HG03039 (cell line): ENCODE measurements around the gene KRT39.

Experiments used
- ATAC-seq: cut with Tn5 transposase; IDR thresholded peaks from one replicate; pipeline ENCODE4 v1.9.1; 2021; ENCODE audit warnings: mild to moderate bottlenecking, moderate library complexity; ENCODE audit not compliant: unreplicated experiment

Gene KRT39

DNA sequence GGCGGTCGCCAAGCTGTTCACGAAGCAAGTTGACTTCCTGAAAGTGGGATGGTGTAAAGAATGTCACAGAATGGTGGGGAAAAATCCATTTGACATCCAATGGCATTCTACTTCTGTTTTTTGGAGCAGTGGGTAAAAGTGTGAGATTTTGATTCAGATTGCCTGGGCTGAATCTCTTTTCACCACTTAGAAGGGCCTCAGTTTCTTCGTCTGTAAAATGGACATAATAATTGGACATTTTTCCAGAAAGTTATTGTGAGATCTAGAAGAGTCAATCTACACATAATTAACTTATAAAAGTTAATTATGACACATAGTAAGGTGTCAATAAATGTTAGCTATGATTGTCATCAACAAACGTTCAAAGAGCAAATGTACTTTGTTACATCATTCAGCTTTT lies 14.4 kb upstream of the KRT39 start:
- ATAC-seq = no peak

DNA sequence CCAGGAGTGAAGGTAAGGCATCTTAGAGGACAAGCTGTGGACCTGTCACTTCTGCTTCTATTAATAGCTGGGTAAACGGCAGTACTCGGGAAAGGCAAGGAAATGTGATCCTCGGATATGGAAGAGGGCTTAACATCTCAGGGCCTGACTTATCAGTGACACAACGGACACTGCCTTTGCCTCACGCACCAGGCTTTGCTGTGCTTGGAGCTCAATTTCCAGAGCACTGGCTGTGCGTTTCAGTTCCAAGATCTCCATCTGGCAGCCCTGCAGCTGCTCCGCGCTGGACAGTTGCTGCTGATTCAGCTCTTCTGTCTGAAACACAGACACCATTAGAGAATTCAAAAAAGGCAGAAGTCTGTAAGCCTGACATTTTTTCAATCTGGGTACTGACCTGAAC lies 13.8 kb upstream of the KRT39 start:
- ATAC-seq = no peak

DNA sequence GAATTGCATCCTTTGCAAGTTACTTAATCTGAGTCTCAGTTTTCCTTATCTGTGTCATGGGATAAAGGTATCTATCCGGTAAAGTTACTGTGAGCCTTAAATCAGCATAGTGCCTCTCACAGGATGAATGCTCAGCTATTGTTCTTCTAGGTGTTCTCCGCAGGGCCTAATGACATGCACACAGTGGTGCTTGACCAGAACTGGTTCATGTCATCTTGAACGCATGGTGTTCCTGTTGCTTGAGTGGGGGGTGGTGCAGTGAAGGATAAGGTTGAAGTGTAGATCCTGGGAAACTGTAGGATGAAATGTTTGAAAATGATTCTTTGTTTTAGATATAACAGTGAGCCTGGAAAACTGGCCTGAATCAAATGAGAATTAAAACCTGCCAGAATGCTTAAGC lies 13.4 kb upstream of the KRT39 start:
- no peak for ATAC-seq

GRCh38 chr17:40978575-40979151 lies 11.9 kb upstream of the KRT39 start:
- no peak for ATAC-seq

- no peak for ATAC-seq
Observed at GRCh38 chr17:40975516-40975915, 8.8 kb upstream of the KRT39 start.

DNA sequence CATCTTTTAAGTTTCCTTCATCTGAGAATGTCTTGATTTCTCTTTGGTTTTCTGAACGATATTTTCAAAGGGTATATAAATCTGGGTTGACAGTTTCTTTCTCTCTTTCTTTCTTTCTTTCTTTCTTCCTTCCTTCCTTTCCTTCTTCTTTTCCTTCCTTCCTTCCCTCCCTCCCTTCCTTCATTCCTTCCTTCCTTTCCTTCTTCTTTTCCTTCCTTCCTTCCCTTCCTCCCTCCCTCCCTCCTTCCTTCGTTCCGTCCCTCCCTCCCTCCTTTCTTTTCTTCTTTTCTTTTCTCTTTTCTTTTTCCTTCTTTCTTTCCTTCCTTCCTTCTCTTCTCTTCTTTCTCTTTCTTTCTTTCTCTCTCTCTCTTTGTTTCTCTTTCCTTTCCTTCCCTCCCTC lies 7.6 kb upstream of the KRT39 start:
- no peak for ATAC-seq

GRCh38 chr17:40967582-40967981 lies 834 bp upstream of the KRT39 start:
- ATAC-seq = no peak

DNA sequence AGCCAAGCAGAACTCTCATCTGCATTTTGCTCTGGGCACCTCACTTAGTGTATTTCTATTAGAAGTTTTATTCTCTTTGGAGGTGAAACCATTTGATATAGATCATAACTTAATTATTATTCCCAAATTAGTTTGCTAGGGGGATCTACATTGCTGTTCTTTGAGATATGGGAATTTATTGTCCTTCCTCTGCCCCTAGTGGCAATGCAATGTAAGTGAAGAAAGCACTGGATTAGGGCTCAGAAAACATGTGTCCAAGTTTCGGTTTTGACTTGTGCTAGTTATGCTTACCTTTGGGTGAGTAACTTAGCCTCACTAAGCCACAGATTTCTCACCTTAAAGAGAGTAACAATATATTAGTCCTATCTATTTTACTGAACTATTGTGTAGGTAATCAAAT lies 2.9 kb downstream of the KRT39 start:
- no peak for ATAC-seq

DNA sequence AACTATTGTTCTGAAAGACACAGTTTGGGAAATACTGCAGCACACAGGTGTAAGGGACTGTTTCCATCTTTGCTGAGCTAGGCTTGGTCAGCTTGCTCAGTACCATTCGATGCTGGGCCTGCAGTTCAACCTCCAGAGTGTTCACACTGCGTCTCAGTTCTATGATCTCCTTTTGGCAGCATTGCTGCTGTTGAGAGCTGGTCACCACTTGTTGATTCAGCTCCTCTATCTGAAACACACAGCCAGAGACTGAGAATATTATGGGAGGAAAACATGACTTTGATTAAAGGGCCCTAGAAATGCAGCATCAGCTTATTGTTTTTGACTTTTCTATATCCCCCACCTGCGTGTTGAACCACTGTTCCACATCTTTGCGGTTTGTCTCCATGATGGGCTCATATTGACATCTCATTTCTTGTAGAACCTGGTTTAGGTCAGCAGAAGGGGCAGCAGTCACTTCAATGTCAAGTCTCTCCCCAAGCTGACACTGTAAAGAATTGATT lies 4.6 kb downstream of the KRT39 start:
- ATAC-seq = no peak

DNA sequence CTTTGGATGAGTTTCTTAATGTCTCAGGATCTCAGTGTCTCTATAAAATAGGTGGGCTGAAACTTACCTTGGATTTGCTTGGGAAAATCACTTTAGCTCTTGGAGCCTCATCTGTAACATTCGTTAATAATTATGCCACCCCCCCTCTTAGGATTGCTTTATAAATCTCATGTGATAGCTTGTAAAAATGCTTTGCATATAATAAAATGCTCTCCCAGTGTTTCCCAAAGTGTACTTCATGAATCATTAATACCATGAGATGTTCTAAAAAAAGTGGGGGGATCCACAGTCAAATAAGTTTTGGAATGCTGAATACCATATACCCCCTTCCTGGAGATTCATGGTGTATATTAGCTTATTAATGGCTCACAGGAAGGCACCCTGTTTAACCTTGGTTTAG lies 5.2 kb downstream of the KRT39 start:
- no peak for ATAC-seq

DNA sequence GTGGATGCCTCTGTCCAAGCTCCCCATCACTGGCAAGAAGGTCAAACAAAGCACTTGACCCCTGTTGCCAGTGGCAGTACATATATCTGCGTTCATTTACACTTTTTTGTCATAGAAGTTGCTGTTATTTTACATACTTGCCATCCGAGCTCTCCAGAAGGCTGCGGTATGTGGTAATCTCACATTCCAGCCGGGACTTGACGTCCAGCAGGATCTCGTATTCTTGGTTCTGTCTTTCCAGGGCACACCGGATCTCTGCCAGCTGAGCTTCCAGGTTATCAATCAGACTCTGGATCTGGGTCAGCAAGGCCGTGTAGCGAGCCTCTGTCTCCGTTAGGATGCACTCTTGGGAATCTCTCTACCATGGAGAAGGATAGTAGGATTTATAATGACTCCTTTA lies 6.6 kb downstream of the KRT39 start:
- no peak for ATAC-seq

GRCh38 chr17:40958086-40958953 lies 8.4 kb downstream of the KRT39 start:
- ATAC-seq = no peak

GRCh38 chr17:40956401-40957254 lies 10.1 kb downstream of the KRT39 start:
- no peak for ATAC-seq

GRCh38 chr17:40953881-40954280 lies 12.9 kb downstream of the KRT39 start:
- ATAC-seq = no peak

- ATAC-seq = no peak
Observed at GRCh38 chr17:40952661-40953060, 14.1 kb downstream of the KRT39 start.

GRCh38 chr17:40952154-40952553 lies 14.6 kb downstream of the KRT39 start:
- no peak for ATAC-seq

GRCh38 chr17:40951011-40951622 lies 15.6 kb downstream of the KRT39 start:
- ATAC-seq = no peak

- no peak for ATAC-seq
Observed at GRCh38 chr17:40950176-40950575, 16.6 kb downstream of the KRT39 start.

- ATAC-seq = no peak
Observed at GRCh38 chr17:40949418-40949817, 17.3 kb downstream of the KRT39 start.

GRCh38 chr17:40947929-40948328 lies 18.8 kb downstream of the KRT39 start:
- ATAC-seq = no peak

- no peak for ATAC-seq
Observed at GRCh38 chr17:40945414-40945813, 21.3 kb downstream of the KRT39 start.
